ENCODE measurements around the gene NOC4L.

GRCh38 chr12:132129007-132129406 is 15.2 kb upstream of the NOC4L start:
- TF ChIP-seq POLR2A (IDR thresholded peaks at IDR 0.05) (no peak), CTCF (IDR thresholded peaks at IDR 0.05) (no peak)

Measured in body of pancreas (tissue), 4 donors.